ENCODE measurements around the gene DSG1. TPM values are rescaled to one million over a fixed set of nuclear protein-coding genes. Genes with fewer than 3 reads are reported as not detected.

The DSG1 gene
- total and polyA plus RNA-seq, 2 of the 13 experiments (the other 11 are each of a cell fraction or from before 2014, with no cell fraction given): 0.04 TPM; not detected in 1

DNA sequence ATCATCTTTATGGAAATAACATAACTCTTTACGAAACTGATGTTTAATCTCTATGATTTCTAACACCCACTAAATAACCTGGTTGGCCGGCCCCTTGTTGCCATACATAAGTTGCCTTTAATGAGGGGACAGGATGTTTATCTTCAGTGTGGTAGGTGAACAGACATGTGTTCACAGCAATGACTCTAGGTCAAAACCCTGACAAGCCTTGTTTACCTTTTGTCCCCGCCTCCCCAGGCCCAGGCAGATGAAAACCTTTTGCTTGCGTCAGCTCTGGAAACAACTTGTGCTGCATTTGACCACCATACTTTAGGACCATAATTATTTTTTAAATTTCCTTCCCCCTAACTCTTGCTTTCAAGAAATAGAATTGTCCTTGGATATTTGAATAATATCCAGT lies 55.7 kb downstream of the DSG1 start (continued):
- TF ChIP-seq ARID2 (CRISPR knock-in tag; IDR thresholded peaks at IDR 0.05; ENCODE audit: borderline replicate concordance): no peak
- no peak for TF ChIP-seq ARNT2 (CRISPR knock-in tag; IDR thresholded peaks at IDR 0.05; ENCODE audit: low read depth)
- TF ChIP-seq NFKBIZ (CRISPR knock-in tag; IDR thresholded peaks at IDR 0.05): no peak
- no peak for TF ChIP-seq ZNF773 (CRISPR knock-in tag; IDR thresholded peaks at IDR 0.05; ENCODE audit: borderline replicate concordance)
- peak; percentile 34; the same call in 1 of the 2 replicates for TF ChIP-seq ZNF331 (CRISPR knock-in tag; IDR thresholded peaks at IDR 0.05)
- TF ChIP-seq CENPT (CRISPR knock-in tag; IDR thresholded peaks at IDR 0.05; ENCODE audit: low read depth): no peak
- TF ChIP-seq, protein P1, sequence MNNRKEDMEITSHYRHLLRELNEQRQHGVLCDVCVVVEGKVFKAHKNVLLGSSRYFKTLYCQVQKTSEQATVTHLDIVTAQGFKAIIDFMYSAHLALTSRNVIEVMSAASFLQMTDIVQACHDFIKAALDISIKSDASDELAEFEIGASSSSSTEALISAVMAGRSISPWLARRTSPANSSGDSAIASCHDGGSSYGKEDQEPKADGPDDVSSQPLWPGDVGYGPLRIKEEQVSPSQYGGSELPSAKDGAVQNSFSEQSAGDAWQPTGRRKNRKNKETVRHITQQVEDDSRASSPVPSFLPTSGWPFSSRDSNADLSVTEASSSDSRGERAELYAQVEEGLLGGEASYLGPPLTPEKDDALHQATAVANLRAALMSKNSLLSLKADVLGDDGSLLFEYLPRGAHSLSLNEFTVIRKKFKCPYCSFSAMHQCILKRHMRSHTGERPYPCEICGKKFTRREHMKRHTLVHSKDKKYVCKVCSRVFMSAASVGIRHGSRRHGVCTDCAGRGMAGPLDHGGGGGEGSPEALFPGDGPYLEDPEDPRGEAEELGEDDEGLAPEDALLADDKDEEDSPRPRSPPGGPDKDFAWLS (CRISPR knock-in tag; IDR thresholded peaks at IDR 0.05; ENCODE audit: borderline replicate concordance): no peak
- TF ChIP-seq, protein P2, sequence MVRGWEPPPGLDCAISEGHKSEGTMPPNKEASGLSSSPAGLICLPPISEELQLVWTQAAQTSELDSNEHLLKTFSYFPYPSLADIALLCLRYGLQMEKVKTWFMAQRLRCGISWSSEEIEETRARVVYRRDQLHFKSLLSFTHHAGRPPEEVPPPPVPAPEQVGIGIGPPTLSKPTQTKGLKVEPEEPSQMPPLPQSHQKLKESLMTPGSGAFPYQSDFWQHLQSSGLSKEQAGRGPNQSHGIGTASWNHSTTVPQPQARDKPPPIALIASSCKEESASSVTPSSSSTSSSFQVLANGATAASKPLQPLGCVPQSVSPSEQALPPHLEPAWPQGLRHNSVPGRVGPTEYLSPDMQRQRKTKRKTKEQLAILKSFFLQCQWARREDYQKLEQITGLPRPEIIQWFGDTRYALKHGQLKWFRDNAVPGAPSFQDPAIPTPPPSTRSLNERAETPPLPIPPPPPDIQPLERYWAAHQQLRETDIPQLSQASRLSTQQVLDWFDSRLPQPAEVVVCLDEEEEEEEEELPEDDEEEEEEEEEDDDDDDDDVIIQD (CRISPR knock-in tag; IDR thresholded peaks at IDR 0.05; ENCODE audit: low read depth): peak; percentile 85; the same call in 1 of the 2 replicates
- no peak for TF ChIP-seq ZNF337 (CRISPR knock-in tag; IDR thresholded peaks at IDR 0.05; ENCODE audit: borderline replicate concordance, low read depth)
- TF ChIP-seq, protein P3, sequence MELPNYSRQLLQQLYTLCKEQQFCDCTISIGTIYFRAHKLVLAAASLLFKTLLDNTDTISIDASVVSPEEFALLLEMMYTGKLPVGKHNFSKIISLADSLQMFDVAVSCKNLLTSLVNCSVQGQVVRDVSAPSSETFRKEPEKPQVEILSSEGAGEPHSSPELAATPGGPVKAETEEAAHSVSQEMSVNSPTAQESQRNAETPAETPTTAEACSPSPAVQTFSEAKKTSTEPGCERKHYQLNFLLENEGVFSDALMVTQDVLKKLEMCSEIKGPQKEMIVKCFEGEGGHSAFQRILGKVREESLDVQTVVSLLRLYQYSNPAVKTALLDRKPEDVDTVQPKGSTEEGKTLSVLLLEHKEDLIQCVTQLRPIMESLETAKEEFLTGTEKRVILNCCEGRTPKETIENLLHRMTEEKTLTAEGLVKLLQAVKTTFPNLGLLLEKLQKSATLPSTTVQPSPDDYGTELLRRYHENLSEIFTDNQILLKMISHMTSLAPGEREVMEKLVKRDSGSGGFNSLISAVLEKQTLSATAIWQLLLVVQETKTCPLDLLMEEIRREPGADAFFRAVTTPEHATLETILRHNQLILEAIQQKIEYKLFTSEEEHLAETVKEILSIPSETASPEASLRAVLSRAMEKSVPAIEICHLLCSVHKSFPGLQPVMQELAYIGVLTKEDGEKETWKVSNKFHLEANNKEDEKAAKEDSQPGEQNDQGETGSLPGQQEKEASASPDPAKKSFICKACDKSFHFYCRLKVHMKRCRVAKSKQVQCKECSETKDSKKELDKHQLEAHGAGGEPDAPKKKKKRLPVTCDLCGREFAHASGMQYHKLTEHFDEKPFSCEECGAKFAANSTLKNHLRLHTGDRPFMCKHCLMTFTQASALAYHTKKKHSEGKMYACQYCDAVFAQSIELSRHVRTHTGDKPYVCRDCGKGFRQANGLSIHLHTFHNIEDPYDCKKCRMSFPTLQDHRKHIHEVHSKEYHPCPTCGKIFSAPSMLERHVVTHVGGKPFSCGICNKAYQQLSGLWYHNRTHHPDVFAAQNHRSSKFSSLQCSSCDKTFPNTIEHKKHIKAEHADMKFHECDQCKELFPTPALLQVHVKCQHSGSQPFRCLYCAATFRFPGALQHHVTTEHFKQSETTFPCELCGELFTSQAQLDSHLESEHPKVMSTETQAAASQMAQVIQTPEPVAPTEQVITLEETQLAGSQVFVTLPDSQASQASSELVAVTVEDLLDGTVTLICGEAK (IDR thresholded peaks at IDR 0.05): no peak
- TF ChIP-seq, protein P3 (CRISPR knock-in tag; IDR thresholded peaks at IDR 0.05): no peak; the same call in 1 of the 2 replicates
- TF ChIP-seq, protein P4, sequence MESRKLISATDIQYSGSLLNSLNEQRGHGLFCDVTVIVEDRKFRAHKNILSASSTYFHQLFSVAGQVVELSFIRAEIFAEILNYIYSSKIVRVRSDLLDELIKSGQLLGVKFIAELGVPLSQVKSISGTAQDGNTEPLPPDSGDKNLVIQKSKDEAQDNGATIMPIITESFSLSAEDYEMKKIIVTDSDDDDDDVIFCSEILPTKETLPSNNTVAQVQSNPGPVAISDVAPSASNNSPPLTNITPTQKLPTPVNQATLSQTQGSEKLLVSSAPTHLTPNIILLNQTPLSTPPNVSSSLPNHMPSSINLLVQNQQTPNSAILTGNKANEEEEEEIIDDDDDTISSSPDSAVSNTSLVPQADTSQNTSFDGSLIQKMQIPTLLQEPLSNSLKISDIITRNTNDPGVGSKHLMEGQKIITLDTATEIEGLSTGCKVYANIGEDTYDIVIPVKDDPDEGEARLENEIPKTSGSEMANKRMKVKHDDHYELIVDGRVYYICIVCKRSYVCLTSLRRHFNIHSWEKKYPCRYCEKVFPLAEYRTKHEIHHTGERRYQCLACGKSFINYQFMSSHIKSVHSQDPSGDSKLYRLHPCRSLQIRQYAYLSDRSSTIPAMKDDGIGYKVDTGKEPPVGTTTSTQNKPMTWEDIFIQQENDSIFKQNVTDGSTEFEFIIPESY (CRISPR knock-in tag; IDR thresholded peaks at IDR 0.05): no peak
